Breast epithelium (tissue), 3 donors: ENCODE data around the gene PRPSAP1.

Experiments
- POLR2A ChIP-seq: fragments of 450-650 bp; IDR thresholded peaks from one replicate; pipeline ENCODE4 v1.6.1; 2016; ENCODE audit warnings: antibody characterized with exemption, mild to moderate bottlenecking, moderate library complexity
- TF ChIP-seq, protein P1 (sequence below), 3 donors: fragments of 450-650 bp; IDR thresholded peaks; one replicate each; pipeline ENCODE4 v1.5.1; 2016 to 2017; ENCODE audit warnings: antibody characterized with exemption in 3 of 3, mild to moderate bottlenecking in 3 of 3, moderate library complexity in 3 of 3

DNA sequence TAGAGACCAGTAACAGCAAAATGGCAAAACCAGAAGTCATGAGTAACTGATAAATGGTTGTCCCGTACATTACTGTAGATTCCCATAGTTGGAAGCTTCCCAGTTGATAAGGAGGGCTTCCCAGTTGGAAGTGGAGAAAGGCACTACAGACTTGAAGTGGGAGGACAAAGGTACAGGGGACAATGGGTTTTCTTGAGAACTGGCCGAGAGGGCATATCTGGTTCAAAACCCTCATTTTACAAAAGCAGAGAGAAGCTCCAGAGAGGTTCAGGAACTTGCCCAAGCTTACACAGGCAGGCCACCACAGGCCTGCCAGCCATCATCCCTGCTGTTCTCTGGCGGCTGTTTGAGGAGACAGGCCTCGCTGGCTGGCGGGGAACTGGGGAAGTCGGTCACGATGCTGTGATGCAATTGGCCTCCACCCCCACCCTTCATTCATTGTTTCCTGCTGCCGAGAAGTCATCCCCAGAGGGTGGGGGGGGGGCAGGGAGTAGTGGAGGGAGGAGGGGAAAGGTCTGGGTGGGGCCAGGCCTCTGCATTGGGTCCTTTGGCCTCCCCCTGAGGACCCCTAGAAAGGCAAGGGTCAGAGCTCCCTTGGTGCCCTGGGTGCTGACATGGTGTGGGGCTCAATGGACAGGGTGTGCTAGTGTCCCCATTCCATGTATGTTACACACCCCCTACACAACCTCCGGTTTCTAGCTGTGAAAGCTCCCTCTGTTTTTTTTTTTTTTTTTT lies 85.5 kb downstream of the PRPSAP1 start:
- TF ChIP-seq POLR2A: peak; percentile 14
- TF ChIP-seq, protein P1, sequence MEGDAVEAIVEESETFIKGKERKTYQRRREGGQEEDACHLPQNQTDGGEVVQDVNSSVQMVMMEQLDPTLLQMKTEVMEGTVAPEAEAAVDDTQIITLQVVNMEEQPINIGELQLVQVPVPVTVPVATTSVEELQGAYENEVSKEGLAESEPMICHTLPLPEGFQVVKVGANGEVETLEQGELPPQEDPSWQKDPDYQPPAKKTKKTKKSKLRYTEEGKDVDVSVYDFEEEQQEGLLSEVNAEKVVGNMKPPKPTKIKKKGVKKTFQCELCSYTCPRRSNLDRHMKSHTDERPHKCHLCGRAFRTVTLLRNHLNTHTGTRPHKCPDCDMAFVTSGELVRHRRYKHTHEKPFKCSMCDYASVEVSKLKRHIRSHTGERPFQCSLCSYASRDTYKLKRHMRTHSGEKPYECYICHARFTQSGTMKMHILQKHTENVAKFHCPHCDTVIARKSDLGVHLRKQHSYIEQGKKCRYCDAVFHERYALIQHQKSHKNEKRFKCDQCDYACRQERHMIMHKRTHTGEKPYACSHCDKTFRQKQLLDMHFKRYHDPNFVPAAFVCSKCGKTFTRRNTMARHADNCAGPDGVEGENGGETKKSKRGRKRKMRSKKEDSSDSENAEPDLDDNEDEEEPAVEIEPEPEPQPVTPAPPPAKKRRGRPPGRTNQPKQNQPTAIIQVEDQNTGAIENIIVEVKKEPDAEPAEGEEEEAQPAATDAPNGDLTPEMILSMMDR (IDR thresholded peaks at IDR 0.05): no peak
